Measurements from ENCODE around the gene TMEM109.

Gene TMEM109

DNA sequence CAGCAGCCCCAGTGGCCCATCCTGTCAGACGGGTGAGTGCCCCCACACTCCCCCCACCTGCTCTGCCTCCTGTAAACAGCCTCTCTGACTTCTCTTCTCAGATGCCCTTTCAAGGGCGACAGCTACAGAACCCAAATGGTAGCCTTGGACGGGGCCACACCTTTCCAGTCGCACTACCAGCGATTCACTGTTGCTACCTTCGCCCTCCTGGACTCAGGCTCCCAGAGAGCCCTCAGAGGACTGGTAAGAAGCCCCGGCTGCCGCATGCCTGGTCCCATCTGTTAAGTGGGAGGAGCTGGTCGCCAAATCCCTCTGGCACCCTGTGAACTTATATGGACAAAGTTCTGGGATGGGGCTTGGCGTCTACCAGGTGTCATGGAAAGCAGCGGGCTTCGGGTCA is 40.4 kb upstream of the TMEM109 start:
- H2AFZ ChIP-seq (ENCODE audit: low read depth) = no peak overlapping the region
- no peak overlapping the region for H3K4me3 ChIP-seq (IDR thresholded peaks at IDR 0.05; ENCODE audit: insufficient read depth, low read depth, low read length)
- H3K4me2 ChIP-seq = no peak overlapping the region
- H3K27me3 ChIP-seq (ENCODE audit: insufficient read depth, low read depth) = no peaks in the 10 kb centered on the region
- TF ChIP-seq, protein P1, sequence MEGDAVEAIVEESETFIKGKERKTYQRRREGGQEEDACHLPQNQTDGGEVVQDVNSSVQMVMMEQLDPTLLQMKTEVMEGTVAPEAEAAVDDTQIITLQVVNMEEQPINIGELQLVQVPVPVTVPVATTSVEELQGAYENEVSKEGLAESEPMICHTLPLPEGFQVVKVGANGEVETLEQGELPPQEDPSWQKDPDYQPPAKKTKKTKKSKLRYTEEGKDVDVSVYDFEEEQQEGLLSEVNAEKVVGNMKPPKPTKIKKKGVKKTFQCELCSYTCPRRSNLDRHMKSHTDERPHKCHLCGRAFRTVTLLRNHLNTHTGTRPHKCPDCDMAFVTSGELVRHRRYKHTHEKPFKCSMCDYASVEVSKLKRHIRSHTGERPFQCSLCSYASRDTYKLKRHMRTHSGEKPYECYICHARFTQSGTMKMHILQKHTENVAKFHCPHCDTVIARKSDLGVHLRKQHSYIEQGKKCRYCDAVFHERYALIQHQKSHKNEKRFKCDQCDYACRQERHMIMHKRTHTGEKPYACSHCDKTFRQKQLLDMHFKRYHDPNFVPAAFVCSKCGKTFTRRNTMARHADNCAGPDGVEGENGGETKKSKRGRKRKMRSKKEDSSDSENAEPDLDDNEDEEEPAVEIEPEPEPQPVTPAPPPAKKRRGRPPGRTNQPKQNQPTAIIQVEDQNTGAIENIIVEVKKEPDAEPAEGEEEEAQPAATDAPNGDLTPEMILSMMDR (conservative IDR thresholded peaks at IDR 0.05; ENCODE audit: low read depth, low read length) = no peak
- H3K36me3 ChIP-seq (ENCODE audit: insufficient read depth) = no peaks in the 10 kb centered on the region
- H4K20me1 ChIP-seq (ENCODE audit: insufficient read depth) = no peaks in the 10 kb centered on the region
- no peak overlapping the region for H3K9ac ChIP-seq
- H3K4me1 ChIP-seq (ENCODE audit: low read depth, poor library complexity, severe bottlenecking) = peaks cover 37% of the 10 kb centered on the region
- H3K27ac ChIP-seq = no peak overlapping the region
- no peaks in the 10 kb centered on the region for H3K79me2 ChIP-seq (ENCODE audit: insufficient read depth, low read depth)

DNA sequence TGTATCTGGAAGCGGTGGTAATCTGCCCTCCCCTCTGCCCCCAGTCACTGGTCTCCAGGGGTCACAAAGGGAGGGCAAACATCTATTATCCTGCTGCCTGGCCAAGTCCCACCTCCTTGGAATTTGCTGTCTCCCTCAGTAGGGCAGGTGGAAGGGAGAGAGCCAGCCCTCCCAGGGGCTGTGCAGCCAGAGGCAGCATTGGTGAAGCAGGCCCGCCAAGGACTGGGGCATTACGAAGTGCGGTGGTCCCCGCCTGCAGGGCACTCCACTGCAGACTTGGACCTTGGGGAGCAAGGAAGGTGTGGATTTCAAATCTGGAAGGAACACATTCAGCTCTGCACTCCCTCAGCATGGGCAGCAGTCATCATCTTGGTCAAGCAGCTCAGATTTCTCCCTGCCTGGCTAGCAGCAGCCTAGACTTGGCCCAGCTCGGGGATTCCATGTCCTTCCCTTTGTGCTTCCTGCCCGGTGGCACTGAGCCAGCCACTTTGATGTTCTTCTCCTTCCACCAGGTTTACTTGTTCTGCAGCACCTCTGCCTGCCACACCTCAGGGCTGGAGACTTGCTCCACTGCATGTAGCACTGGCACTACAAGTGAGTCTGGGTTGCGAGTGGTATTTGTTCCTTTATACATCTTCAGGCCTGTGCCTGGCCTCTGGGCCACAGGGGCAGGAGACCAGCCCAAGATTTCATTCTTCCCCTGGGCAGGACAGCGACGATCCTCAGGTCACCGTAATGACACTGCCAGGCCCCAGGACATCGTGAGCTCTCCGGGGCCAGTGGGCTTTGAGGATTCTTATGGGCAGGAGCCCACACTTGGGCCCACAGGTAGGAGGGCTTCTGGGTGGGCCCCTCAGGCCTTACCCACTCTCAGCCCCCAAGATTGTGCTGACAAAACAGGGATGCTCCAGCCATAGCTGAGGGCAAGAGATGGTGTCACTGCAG is 39.3 kb upstream of the TMEM109 start:
- no peak overlapping the region for H3K4me2 ChIP-seq
- no peaks in the 10 kb centered on the region for H3K36me3 ChIP-seq (ENCODE audit: insufficient read depth)
- no peak overlapping the region for H3K9ac ChIP-seq
- TF ChIP-seq, protein P1 (conservative IDR thresholded peaks at IDR 0.05; ENCODE audit: low read depth, low read length) = no peak
- H3K79me2 ChIP-seq (ENCODE audit: insufficient read depth, low read depth) = no peaks in the 10 kb centered on the region
- peaks cover 35% of the 10 kb centered on the region for H3K4me1 ChIP-seq (ENCODE audit: low read depth, poor library complexity, severe bottlenecking)
- H3K4me3 ChIP-seq (IDR thresholded peaks at IDR 0.05; ENCODE audit: insufficient read depth, low read depth, low read length) = no peak overlapping the region
- H2AFZ ChIP-seq (ENCODE audit: low read depth) = no peak overlapping the region
- no peaks in the 10 kb centered on the region for H3K27me3 ChIP-seq (ENCODE audit: insufficient read depth, low read depth)
- no peak overlapping the region for H3K27ac ChIP-seq
- H4K20me1 ChIP-seq (ENCODE audit: insufficient read depth) = no peaks in the 10 kb centered on the region

DNA sequence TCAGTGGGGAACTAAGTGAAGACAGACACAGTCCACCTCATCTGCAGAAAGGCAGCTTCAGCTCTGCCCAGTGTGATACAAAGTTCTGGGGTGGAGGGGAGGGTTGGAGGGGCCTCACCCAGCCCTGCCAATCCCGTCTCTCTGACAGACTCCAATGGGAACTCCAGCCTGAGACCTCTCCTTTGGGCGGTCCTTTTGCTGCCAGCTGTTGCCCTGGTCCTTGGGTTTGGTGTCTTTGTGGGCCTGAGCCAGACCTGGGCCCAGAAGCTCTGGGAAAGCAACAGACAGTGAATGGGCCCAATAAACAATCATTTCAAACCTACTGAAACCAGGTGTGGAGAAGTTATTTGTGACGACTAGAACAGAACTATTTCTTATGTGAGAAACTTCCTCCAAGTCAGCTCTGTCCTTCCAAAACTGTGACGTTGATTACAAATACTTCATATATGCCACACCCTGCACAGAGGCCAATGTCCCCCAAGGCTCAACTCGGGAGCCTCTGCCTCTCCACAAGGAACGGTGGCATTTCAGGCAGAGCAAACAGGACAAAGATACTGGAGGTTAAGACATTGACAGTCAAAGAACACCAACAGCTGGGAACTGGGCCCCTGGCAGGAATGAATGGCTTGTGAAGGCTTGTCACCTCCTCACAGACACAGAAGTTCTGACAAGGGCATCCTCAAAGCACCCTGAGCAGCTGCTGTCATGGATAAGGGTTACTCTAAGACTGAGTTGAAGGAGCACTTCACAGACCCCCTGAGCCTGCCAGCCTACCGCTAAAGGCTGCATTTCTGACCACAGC is 38.4 kb upstream of the TMEM109 start:
- Histone ChIP-seq H3K27ac (no peak overlapping the region), H3K4me1 (ENCODE audit: low read depth, poor library complexity, severe bottlenecking) (peaks cover 27% of the 10 kb centered on the region), H4K20me1 (ENCODE audit: insufficient read depth) (no peaks in the 10 kb centered on the region), H3K9ac (no peak overlapping the region), H3K36me3 (ENCODE audit: insufficient read depth) (no peaks in the 10 kb centered on the region), H2AFZ (ENCODE audit: low read depth) (no peak overlapping the region), H3K79me2 (ENCODE audit: insufficient read depth, low read depth) (no peaks in the 10 kb centered on the region), H3K4me2 (no peak overlapping the region), H3K4me3 (IDR thresholded peaks at IDR 0.05; ENCODE audit: insufficient read depth, low read depth, low read length) (no peak overlapping the region), H3K27me3 (ENCODE audit: insufficient read depth, low read depth) (no peaks in the 10 kb centered on the region)
- TF ChIP-seq, protein P1 (conservative IDR thresholded peaks at IDR 0.05; ENCODE audit: low read depth, low read length) = no peak

DNA sequence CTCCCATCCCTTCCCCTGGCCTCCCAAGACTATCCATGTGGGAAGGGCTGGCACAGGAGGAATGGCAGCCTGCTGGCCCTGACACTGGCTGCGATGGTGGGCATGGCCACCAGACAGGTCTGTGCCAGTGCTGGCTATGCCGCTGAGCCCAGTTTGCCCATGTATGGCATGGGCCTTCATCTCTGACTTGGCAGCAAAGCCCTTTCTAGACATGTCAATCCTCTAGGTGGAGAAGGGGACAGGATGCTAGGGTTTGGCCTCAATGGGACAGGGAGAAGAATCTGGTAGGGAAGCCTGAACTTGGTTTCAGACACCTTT is 37.8 kb upstream of the TMEM109 start:
- H3K4me1 ChIP-seq (ENCODE audit: low read depth, poor library complexity, severe bottlenecking) = peaks cover 21% of the 10 kb centered on the region
- no peak overlapping the region for H3K4me3 ChIP-seq (IDR thresholded peaks at IDR 0.05; ENCODE audit: insufficient read depth, low read depth, low read length)
- H3K4me2 ChIP-seq = no peak overlapping the region
- H3K79me2 ChIP-seq (ENCODE audit: insufficient read depth, low read depth) = no peaks in the 10 kb centered on the region
- no peaks in the 10 kb centered on the region for H4K20me1 ChIP-seq (ENCODE audit: insufficient read depth)
- TF ChIP-seq, protein P1 (conservative IDR thresholded peaks at IDR 0.05; ENCODE audit: low read depth, low read length) = no peak
- no peak overlapping the region for H2AFZ ChIP-seq (ENCODE audit: low read depth)
- H3K9ac ChIP-seq = no peak overlapping the region
- no peaks in the 10 kb centered on the region for H3K36me3 ChIP-seq (ENCODE audit: insufficient read depth)
- no peak overlapping the region for H3K27ac ChIP-seq
- H3K27me3 ChIP-seq (ENCODE audit: insufficient read depth, low read depth) = no peaks in the 10 kb centered on the region

Measured in KMS-11 (cell line).